ENCODE results near the gene ZSWIM9.

Gene ZSWIM9

DNA sequence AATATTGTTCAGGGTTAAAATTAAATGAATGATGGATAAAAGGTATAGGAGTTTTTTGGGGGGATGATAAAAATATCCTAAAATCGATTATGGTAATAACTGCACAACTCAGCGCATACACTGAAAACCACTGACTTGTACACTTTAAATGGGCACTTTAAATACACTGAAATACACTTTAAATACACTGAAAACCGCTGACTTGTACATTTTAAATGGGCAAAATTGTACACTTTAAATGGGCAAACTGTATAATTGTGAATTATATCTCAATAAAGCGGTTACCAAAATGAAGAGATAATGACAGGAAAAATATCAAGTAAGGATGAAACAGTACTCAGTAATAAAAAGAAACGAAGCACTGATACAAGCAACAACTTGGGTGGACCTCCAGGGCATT, 1.8 kb upstream of the ZSWIM9 start:
- Histone ChIP-seq H3K4me3 (ENCODE audit: low read length) (no peak overlapping the region), H3K79me2 (ENCODE audit: control insufficient read depth, insufficient read depth, low read length) (peaks cover 19% of the 10 kb centered on the region), H2BK15ac (replicated peaks; ENCODE audit: low read depth) (no peak overlapping the region), H3K27ac (ENCODE audit: low read depth, low read length) (no peak overlapping the region), H3K18ac (ENCODE audit: low read length) (no peak overlapping the region), H3K23ac (ENCODE audit: low read length) (no peak overlapping the region), H3K9ac (ENCODE audit: low read length) (no peak overlapping the region), H4K5ac (ENCODE audit: low read length) (no peak overlapping the region), H2AK5ac (ENCODE audit: low read length) (no peak overlapping the region), H3K27me3 (ENCODE audit: insufficient read depth, low read length, poor library complexity) (no peaks in the 10 kb centered on the region), H4K8ac (ENCODE audit: low read depth, low read length) (no peak overlapping the region), H3K56ac (ENCODE audit: low read length) (no peak overlapping the region), H3K79me1 (ENCODE audit: low read length) (peaks cover 12% of the 10 kb centered on the region), H2BK120ac (ENCODE audit: low read depth, low read length) (no peak overlapping the region), H2BK5ac (ENCODE audit: low read length) (no peak overlapping the region), H3K4me2 (ENCODE audit: low read length) (no peak overlapping the region), H3K36me3 (ENCODE audit: control insufficient read depth, insufficient read depth, low read length) (no peaks in the 10 kb centered on the region), H3K4ac (ENCODE audit: low read depth, low read length) (no peak overlapping the region), H3K4me1 (ENCODE audit: control insufficient read depth, low read depth, low read length) (no peaks in the 10 kb centered on the region)
- WGBS (ENCODE audit: extremely low coverage, insufficient coverage, low lambda C conversion rate) = 100% methylated on average over 1 of the region's 5 CpGs
- no peak for DNase-seq

DNA sequence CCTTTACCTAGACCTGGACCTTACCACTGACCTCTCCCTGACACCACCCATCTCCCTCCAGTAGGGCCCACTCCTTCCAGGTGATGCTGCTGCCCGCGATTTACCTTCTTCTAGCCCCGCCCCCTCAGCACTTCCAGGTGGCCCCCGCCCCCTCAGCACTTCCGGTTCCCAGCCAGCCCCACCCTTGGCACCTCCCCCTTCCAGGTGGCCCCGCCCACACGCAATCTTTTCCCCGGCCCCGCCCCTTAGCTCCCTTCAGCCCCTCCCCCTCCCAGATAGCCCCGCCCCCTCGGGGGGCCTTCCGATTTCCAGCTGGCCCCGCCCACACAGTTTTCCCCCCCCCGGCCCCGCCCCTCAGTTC, 922 bp upstream of the ZSWIM9 start:
- H3K9ac ChIP-seq (ENCODE audit: low read length) = no peak overlapping the region
- peaks cover 19% of the 10 kb centered on the region for H3K79me2 ChIP-seq (ENCODE audit: control insufficient read depth, insufficient read depth, low read length)
- H3K27me3 ChIP-seq (ENCODE audit: insufficient read depth, low read length, poor library complexity) = no peaks in the 10 kb centered on the region
- H2BK5ac ChIP-seq (ENCODE audit: low read length) = no peak overlapping the region
- H3K23ac ChIP-seq (ENCODE audit: low read length) = no peak overlapping the region
- peak; percentile 91 for DNase-seq
- no CpG with 5 or more reads among the region's 15 CpGs for WGBS (ENCODE audit: extremely low coverage, insufficient coverage, low lambda C conversion rate)
- no peaks in the 10 kb centered on the region for H3K4me1 ChIP-seq (ENCODE audit: control insufficient read depth, low read depth, low read length)
- H2BK120ac ChIP-seq (ENCODE audit: low read depth, low read length) = no peak overlapping the region
- H3K56ac ChIP-seq (ENCODE audit: low read length) = peak overlapping the region; percentile 99
- no peak overlapping the region for H3K4me3 ChIP-seq (ENCODE audit: low read length)
- no peak overlapping the region for H2BK15ac ChIP-seq (replicated peaks; ENCODE audit: low read depth)
- peaks cover 12% of the 10 kb centered on the region for H3K79me1 ChIP-seq (ENCODE audit: low read length)
- H3K4me2 ChIP-seq (ENCODE audit: low read length) = peak overlapping the region; percentile 81
- H3K36me3 ChIP-seq (ENCODE audit: control insufficient read depth, insufficient read depth, low read length) = peaks cover 2% of the 10 kb centered on the region
- no peak overlapping the region for H3K18ac ChIP-seq (ENCODE audit: low read length)
- H4K5ac ChIP-seq (ENCODE audit: low read length) = no peak overlapping the region
- no peak overlapping the region for H3K4ac ChIP-seq (ENCODE audit: low read depth, low read length)
- no peak overlapping the region for H4K8ac ChIP-seq (ENCODE audit: low read depth, low read length)
- no peak overlapping the region for H2AK5ac ChIP-seq (ENCODE audit: low read length)
- H3K27ac ChIP-seq (ENCODE audit: low read depth, low read length) = no peak overlapping the region

DNA sequence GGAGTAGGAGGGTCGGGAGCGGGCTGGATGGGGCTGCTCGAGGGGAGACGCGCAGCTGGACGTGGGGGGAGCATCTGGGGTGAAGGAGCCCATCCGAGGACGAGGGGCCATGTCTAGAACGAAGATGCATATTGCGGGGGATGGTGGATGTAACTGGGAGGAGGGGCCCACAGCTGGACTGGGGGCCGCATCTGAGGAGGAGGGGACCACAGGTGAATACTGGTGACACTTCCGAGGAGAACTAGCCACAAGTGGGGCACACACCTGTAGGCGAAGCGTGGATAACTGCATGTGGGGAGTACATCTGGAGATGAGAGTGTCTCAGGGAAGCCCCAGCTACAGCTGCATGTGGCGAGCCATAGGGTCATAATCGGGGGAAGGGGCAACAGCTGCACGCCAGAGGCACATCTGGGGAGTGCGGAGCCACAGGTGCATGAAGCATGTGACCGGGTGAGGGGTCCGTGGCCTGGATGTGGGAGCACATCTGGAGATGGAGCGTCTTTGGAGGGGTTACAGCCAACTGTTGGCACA, 402 bp downstream of the ZSWIM9 start:
- Histone ChIP-seq H3K18ac (ENCODE audit: low read length) (peak overlapping the region; percentile 20), H3K36me3 (ENCODE audit: control insufficient read depth, insufficient read depth, low read length) (peaks cover 2% of the 10 kb centered on the region), H4K8ac (ENCODE audit: low read depth, low read length) (no peak overlapping the region), H3K27ac (ENCODE audit: low read depth, low read length) (no peak overlapping the region), H3K4me2 (ENCODE audit: low read length) (peak overlapping the region; percentile 91), H3K4me3 (ENCODE audit: low read length) (peak overlapping the region; percentile 88), H3K9ac (ENCODE audit: low read length) (peak overlapping the region; percentile 96), H3K23ac (ENCODE audit: low read length) (no peak overlapping the region), H2AK5ac (ENCODE audit: low read length) (peak overlapping the region; percentile 50), H2BK120ac (ENCODE audit: low read depth, low read length) (no peak overlapping the region), H3K27me3 (ENCODE audit: insufficient read depth, low read length, poor library complexity) (no peaks in the 10 kb centered on the region), H3K4me1 (ENCODE audit: control insufficient read depth, low read depth, low read length) (no peaks in the 10 kb centered on the region), H3K79me2 (ENCODE audit: control insufficient read depth, insufficient read depth, low read length) (peaks cover 19% of the 10 kb centered on the region), H2BK5ac (ENCODE audit: low read length) (no peak overlapping the region), H4K5ac (ENCODE audit: low read length) (peak overlapping the region; percentile 49), H2BK15ac (replicated peaks; ENCODE audit: low read depth) (no peak overlapping the region), H3K56ac (ENCODE audit: low read length) (peak overlapping the region; percentile 99), H3K4ac (ENCODE audit: low read depth, low read length) (peak overlapping the region; percentile 38), H3K79me1 (ENCODE audit: low read length) (peaks cover 11% of the 10 kb centered on the region)
- DNase-seq = peak; percentile 9
- WGBS (ENCODE audit: extremely low coverage, insufficient coverage, low lambda C conversion rate) = no CpG with 5 or more reads among the region's 21 CpGs

DNA sequence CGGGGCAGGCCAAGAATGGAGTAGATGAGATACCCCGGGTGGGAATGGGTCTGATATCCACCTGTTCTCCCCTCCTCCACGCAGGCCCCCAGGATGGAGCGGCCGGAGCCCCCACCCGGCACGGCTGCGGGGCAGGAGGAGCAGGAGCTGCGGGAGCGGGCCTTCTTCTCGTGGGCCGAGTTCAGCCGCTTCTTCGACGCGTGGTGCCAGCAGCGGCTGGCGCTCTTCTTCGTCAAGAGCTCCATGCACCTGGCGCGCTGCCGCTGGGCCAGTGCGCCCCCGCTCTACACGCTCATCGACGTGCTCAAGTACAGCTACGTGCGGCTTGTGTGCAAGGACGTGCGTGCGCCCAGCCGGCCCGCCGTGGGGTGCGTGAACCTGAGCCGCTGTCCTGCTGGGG, 1.2 kb downstream of the ZSWIM9 start:
- no CpG with 5 or more reads among the region's 37 CpGs for WGBS (ENCODE audit: extremely low coverage, insufficient coverage, low lambda C conversion rate)
- H3K4me3 ChIP-seq (ENCODE audit: low read length) = no peak overlapping the region
- H3K79me2 ChIP-seq (ENCODE audit: control insufficient read depth, insufficient read depth, low read length) = peaks cover 19% of the 10 kb centered on the region
- H3K4me1 ChIP-seq (ENCODE audit: control insufficient read depth, low read depth, low read length) = no peaks in the 10 kb centered on the region
- no peak overlapping the region for H4K8ac ChIP-seq (ENCODE audit: low read depth, low read length)
- H3K27ac ChIP-seq (ENCODE audit: low read depth, low read length) = no peak overlapping the region
- no peak overlapping the region for H3K18ac ChIP-seq (ENCODE audit: low read length)
- no peak overlapping the region for H3K23ac ChIP-seq (ENCODE audit: low read length)
- H3K79me1 ChIP-seq (ENCODE audit: low read length) = peaks cover 11% of the 10 kb centered on the region
- H3K9ac ChIP-seq (ENCODE audit: low read length) = no peak overlapping the region
- peaks cover 2% of the 10 kb centered on the region for H3K36me3 ChIP-seq (ENCODE audit: control insufficient read depth, insufficient read depth, low read length)
- no peaks in the 10 kb centered on the region for H3K27me3 ChIP-seq (ENCODE audit: insufficient read depth, low read length, poor library complexity)
- H3K4ac ChIP-seq (ENCODE audit: low read depth, low read length) = no peak overlapping the region
- H3K56ac ChIP-seq (ENCODE audit: low read length) = peak overlapping the region; percentile 7
- H2BK5ac ChIP-seq (ENCODE audit: low read length) = no peak overlapping the region
- no peak overlapping the region for H2AK5ac ChIP-seq (ENCODE audit: low read length)
- no peak overlapping the region for H2BK15ac ChIP-seq (replicated peaks; ENCODE audit: low read depth)
- no peak for DNase-seq
- H2BK120ac ChIP-seq (ENCODE audit: low read depth, low read length) = no peak overlapping the region
- H4K5ac ChIP-seq (ENCODE audit: low read length) = no peak overlapping the region
- H3K4me2 ChIP-seq (ENCODE audit: low read length) = no peak overlapping the region

DNA sequence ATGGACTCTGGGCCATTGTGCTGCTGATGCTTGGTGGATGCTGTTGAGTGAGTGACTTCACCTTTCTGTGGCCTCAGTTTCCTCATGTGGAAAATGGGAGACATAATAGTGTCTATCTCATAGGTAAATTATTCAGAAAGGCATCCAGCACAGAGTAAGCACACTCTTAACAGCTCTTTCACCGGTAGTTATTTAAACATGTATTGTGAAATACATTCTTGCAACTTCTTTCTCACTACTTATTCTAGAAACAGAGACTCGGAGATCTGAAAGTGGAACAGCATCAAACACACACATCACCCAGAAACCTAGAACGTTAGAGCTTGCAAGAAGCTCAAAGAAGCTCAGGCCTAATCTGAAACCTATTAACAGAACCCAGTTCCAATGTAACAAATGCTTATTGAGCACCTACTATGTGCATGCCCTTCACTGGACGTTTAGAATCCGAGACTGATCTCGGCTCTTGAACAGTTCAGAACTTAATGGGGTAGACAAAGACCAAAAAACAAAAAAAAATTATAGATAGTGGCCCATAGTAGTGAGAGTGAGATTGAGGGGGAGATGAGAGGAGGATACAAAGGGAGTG, 4.1 kb downstream of the ZSWIM9 start:
- Histone ChIP-seq H2BK15ac (replicated peaks; ENCODE audit: low read depth) (no peak overlapping the region), H3K27ac (ENCODE audit: low read depth, low read length) (no peak overlapping the region), H3K23ac (ENCODE audit: low read length) (no peak overlapping the region), H3K4me3 (ENCODE audit: low read length) (no peak overlapping the region), H3K4me2 (ENCODE audit: low read length) (no peak overlapping the region), H3K4me1 (ENCODE audit: control insufficient read depth, low read depth, low read length) (no peaks in the 10 kb centered on the region), H4K8ac (ENCODE audit: low read depth, low read length) (no peak overlapping the region), H3K36me3 (ENCODE audit: control insufficient read depth, insufficient read depth, low read length) (peaks cover 2% of the 10 kb centered on the region), H4K5ac (ENCODE audit: low read length) (no peak overlapping the region), H3K18ac (ENCODE audit: low read length) (no peak overlapping the region), H2BK5ac (ENCODE audit: low read length) (no peak overlapping the region), H3K4ac (ENCODE audit: low read depth, low read length) (no peak overlapping the region), H3K9ac (ENCODE audit: low read length) (no peak overlapping the region), H3K27me3 (ENCODE audit: insufficient read depth, low read length, poor library complexity) (no peaks in the 10 kb centered on the region), H2AK5ac (ENCODE audit: low read length) (no peak overlapping the region), H3K79me1 (ENCODE audit: low read length) (peaks cover 6% of the 10 kb centered on the region), H3K56ac (ENCODE audit: low read length) (no peak overlapping the region), H3K79me2 (ENCODE audit: control insufficient read depth, insufficient read depth, low read length) (peaks cover 3% of the 10 kb centered on the region), H2BK120ac (ENCODE audit: low read depth, low read length) (no peak overlapping the region)
- no CpG with 5 or more reads among the region's 6 CpGs for WGBS (ENCODE audit: extremely low coverage, insufficient coverage, low lambda C conversion rate)
- no peak for DNase-seq

DNA sequence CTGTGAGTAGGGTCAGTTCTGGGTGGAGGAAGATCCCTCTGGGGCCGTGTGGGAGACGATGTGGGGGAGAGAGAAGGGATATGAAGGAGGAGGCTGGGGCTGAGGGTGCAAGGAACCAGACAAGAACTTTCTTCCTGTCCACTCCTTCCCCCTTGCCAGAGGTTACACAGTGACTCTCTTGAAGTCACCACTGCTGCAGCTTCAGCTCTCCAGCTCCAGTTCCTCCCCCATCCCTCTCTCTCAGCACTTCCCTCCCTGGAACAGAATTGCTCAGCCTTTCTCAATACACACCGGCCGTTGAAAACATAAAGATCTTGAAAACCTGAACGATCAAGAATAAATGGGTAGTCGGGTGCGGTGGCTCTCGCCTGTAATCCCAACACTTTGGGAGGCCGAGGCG, 5.1 kb downstream of the ZSWIM9 start:
- Histone ChIP-seq H3K79me2 (ENCODE audit: control insufficient read depth, insufficient read depth, low read length) (peaks cover 3% of the 10 kb centered on the region), H3K36me3 (ENCODE audit: control insufficient read depth, insufficient read depth, low read length) (peaks cover 2% of the 10 kb centered on the region), H2AK5ac (ENCODE audit: low read length) (no peak overlapping the region), H3K27me3 (ENCODE audit: insufficient read depth, low read length, poor library complexity) (no peaks in the 10 kb centered on the region), H3K4ac (ENCODE audit: low read depth, low read length) (no peak overlapping the region), H2BK120ac (ENCODE audit: low read depth, low read length) (no peak overlapping the region), H3K18ac (ENCODE audit: low read length) (no peak overlapping the region), H3K4me2 (ENCODE audit: low read length) (no peak overlapping the region), H3K56ac (ENCODE audit: low read length) (no peak overlapping the region), H3K4me1 (ENCODE audit: control insufficient read depth, low read depth, low read length) (no peaks in the 10 kb centered on the region), H3K79me1 (ENCODE audit: low read length) (peaks cover 6% of the 10 kb centered on the region), H3K27ac (ENCODE audit: low read depth, low read length) (no peak overlapping the region), H3K23ac (ENCODE audit: low read length) (no peak overlapping the region), H2BK15ac (replicated peaks; ENCODE audit: low read depth) (no peak overlapping the region), H3K9ac (ENCODE audit: low read length) (no peak overlapping the region), H3K4me3 (ENCODE audit: low read length) (no peak overlapping the region), H4K8ac (ENCODE audit: low read depth, low read length) (no peak overlapping the region), H4K5ac (ENCODE audit: low read length) (no peak overlapping the region), H2BK5ac (ENCODE audit: low read length) (no peak overlapping the region)
- WGBS (ENCODE audit: extremely low coverage, insufficient coverage, low lambda C conversion rate) = no CpG with 5 or more reads among the region's 10 CpGs
- no peak for DNase-seq

All from mesendoderm (in vitro differentiated cells).